Measurements from ENCODE around the gene POLR2J. TPM values are rescaled to one million over a fixed set of nuclear protein-coding genes. Genes with fewer than 3 reads are reported as not detected.
"Not testable (repeated sequence)": the region's sequence is repeated elsewhere in the genome, so short reads cannot be mapped to it uniquely, and the experiment has no call there.

Gene POLR2J
- total RNA-seq, 5 donors from 2014 or later (not counting 1 experiment from before 2014, with no cell fraction given), result 35.2 to 53.7 (median 42.3) TPM

DNA sequence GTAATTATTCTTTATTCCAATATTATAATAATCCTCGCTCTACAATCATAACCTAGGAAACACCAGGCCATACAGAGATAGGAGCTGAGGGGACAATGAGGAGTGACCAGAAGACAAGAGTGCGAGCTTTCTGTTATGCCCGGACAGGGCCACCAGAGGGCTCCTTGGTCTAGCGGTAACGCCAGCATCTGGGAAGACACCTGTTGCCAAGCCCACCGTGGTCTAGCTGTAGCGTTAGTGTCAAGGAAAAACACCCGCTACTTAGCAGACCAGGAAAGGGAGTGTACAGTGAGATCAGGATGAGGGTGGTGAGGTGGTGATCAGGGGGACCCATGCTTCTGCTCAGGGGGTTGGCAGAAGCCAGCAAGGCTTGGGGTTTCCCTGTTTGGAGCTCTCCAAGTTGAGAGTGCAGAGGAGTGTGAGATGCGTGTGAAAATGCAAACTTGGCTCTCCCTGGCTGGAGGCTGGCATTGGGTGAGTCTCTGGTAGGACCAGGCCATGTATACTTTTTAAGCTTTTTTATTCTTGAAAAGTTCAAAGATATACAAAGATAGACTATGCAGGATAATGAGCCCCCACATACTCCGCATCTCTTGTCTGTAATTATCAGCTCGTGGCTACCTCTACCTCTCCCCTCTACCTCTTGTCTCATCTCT lies 1.4 kb upstream of the POLR2J start:
- peak in 5 of 35 experiments; percentile 13 to 32 (median 15) for DNase-seq
- H3K4me1 Mint-ChIP-seq; H3K36me3 ChIP-seq (ENCODE audit: control insufficient read depth in 2 of 2, extremely low read depth in 1 of 2, insufficient read depth in 1 of 2, low read length in 1 of 2); H3K36me3 Mint-ChIP-seq; H3K9me3 ChIP-seq; CTCF ChIA-PET; H3K27me3 ChIP-seq (replicated peaks in 1 of 2; ENCODE audit: control insufficient read depth in 2 of 2, extremely low read depth in 1 of 2, insufficient read depth in 2 of 2, low read length in 1 of 2); H3K27me3 Mint-ChIP-seq; POLR2A ChIA-PET; H3K4me1 ChIP-seq (ENCODE audit: control insufficient read depth in 1 of 2, extremely low read depth in 1 of 2, insufficient read depth in 2 of 2, low read length in 2 of 2); H3K9me3 Mint-ChIP-seq; ATAC-seq (replicated peaks in 1 of 4); H3K4me3 ChIP-seq (ENCODE audit: control insufficient read depth in 1 of 2, extremely low read depth in 1 of 2, low read length in 1 of 2); H3K27ac ChIP-seq (ENCODE audit: low read length): not testable (repeated sequence)
- no CpG with 5 or more reads among the region's 11 CpGs for WGBS (ENCODE audit: insufficient coverage)
- Mint-ChIP-seq H3K27ac (peak overlapping the region; percentile 39 to 65), H3K4me3 (peak overlapping the region in 1 of 3 donors; percentile 20)

- H3K36me3 Mint-ChIP-seq, result not testable (repeated sequence)
Measured at GRCh38 chr7:102479209-102479584, 475 bp upstream of the POLR2J start.

GRCh38 chr7:102474736-102475435 lies 3.8 kb downstream of the POLR2J start:
- H3K27ac Mint-ChIP-seq; H3K27ac ChIP-seq (ENCODE audit: low read length); H3K4me1 ChIP-seq (ENCODE audit: control insufficient read depth in 1 of 2, extremely low read depth in 1 of 2, insufficient read depth in 2 of 2, low read length in 2 of 2); H3K4me1 Mint-ChIP-seq; H3K9me3 Mint-ChIP-seq; POLR2A ChIA-PET; H3K36me3 Mint-ChIP-seq; H3K9me3 ChIP-seq; H3K4me3 Mint-ChIP-seq; H3K27me3 Mint-ChIP-seq; H3K27me3 ChIP-seq (replicated peaks in 1 of 2; ENCODE audit: control insufficient read depth in 2 of 2, extremely low read depth in 1 of 2, insufficient read depth in 2 of 2, low read length in 1 of 2); H3K4me3 ChIP-seq (ENCODE audit: control insufficient read depth in 1 of 2, extremely low read depth in 1 of 2, low read length in 1 of 2); ATAC-seq (replicated peaks in 1 of 4); CTCF ChIA-PET: not testable (repeated sequence)
- peak in 1 of 35 experiments; percentile 0 for DNase-seq
- H3K36me3 ChIP-seq (ENCODE audit: control insufficient read depth in 2 of 2, extremely low read depth in 1 of 2, insufficient read depth in 1 of 2, low read length in 1 of 2), result peaks cover 13 to 28% of the 10 kb centered on the region in 2 donors
- no CpG with 5 or more reads among the region's 19 CpGs for WGBS (ENCODE audit: insufficient coverage)

More at GRCh38 chr7:102479209-102479584, 475 bp upstream of the POLR2J start:
- H3K36me3 ChIP-seq (ENCODE audit: control insufficient read depth in 2 of 2, extremely low read depth in 1 of 2, insufficient read depth in 1 of 2, low read length in 1 of 2); H3K27ac ChIP-seq (ENCODE audit: low read length); H3K4me3 ChIP-seq (ENCODE audit: control insufficient read depth in 1 of 2, extremely low read depth in 1 of 2, low read length in 1 of 2); H3K9me3 Mint-ChIP-seq; H3K4me1 ChIP-seq (ENCODE audit: control insufficient read depth in 1 of 2, extremely low read depth in 1 of 2, insufficient read depth in 2 of 2, low read length in 2 of 2); CTCF ChIA-PET; H3K27me3 Mint-ChIP-seq; POLR2A ChIA-PET; H3K4me1 Mint-ChIP-seq; H3K9me3 ChIP-seq; DNase-seq; H3K27me3 ChIP-seq (replicated peaks in 1 of 2; ENCODE audit: control insufficient read depth in 2 of 2, extremely low read depth in 1 of 2, insufficient read depth in 2 of 2, low read length in 1 of 2); H3K27ac Mint-ChIP-seq: not testable (repeated sequence)
- WGBS (ENCODE audit: insufficient coverage), result no CpG with 5 or more reads among the region's 10 CpGs
- peak overlapping the region in 1 of 3 donors; percentile 78 for H3K4me3 Mint-ChIP-seq
- ATAC-seq (replicated peaks in 1 of 4), result peak in 3 of 4 experiments; percentile 3 to 38 (median 4)

GRCh38 chr7:102474116-102474515 lies 4.6 kb downstream of the POLR2J start:
- ATAC-seq (replicated peaks in 1 of 4); H3K9me3 ChIP-seq; H3K4me3 ChIP-seq (ENCODE audit: control insufficient read depth in 1 of 2, extremely low read depth in 1 of 2, low read length in 1 of 2); H3K27me3 Mint-ChIP-seq; H3K9me3 Mint-ChIP-seq; H3K4me3 Mint-ChIP-seq; H3K36me3 Mint-ChIP-seq; H3K27ac ChIP-seq (ENCODE audit: low read length); CTCF ChIA-PET; H3K27ac Mint-ChIP-seq; H3K4me1 ChIP-seq (ENCODE audit: control insufficient read depth in 1 of 2, extremely low read depth in 1 of 2, insufficient read depth in 2 of 2, low read length in 2 of 2); DNase-seq; POLR2A ChIA-PET; H3K27me3 ChIP-seq (replicated peaks in 1 of 2; ENCODE audit: control insufficient read depth in 2 of 2, extremely low read depth in 1 of 2, insufficient read depth in 2 of 2, low read length in 1 of 2); H3K4me1 Mint-ChIP-seq: not testable (repeated sequence)
- peaks cover 20 to 33% of the 10 kb centered on the region in 2 donors for H3K36me3 ChIP-seq (ENCODE audit: control insufficient read depth in 2 of 2, extremely low read depth in 1 of 2, insufficient read depth in 1 of 2, low read length in 1 of 2)
- no CpG with 5 or more reads among the region's 14 CpGs for WGBS (ENCODE audit: insufficient coverage)

DNA sequence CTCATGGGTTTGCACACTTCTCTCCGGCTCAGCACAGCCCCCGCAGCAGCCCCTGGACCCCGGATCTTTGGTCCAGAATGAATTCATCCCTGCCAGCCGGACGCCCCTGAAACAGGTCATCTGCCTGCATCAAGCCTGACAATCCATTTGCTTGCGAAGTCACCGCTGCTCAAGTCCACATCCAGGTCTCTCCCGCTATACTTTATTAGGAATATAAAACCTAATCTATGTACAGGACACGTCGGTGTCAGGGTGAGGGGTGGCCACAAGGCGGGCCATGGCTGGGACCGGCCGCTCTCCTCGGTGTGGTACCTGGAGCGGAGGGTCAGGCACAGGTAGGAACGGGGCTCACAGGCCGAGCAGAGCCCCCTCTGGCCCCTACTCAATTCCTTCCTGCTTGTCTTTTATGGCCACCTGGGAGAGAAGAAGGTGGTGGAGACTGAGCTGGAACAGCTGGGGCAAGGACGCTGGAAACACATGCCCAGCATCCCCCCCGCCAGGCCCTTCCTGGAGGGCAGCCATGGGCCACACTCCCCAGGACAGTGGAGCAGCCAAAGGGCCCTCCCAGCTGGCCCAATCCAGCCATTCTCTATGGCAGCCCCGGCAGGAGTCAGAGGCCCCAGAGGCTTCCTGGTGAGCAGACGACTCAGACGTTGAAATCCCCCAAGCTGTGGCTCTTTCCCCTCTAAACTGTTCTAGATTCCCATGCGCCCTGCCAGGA lies 5.3 kb downstream of the POLR2J start:
- no peak for ATAC-seq (replicated peaks in 1 of 4)
- Histone ChIP-seq H3K27ac (ENCODE audit: low read length) (no peak overlapping the region), H3K4me1 (ENCODE audit: control insufficient read depth in 1 of 2, extremely low read depth in 1 of 2, insufficient read depth in 2 of 2, low read length in 2 of 2) (no peaks in the 10 kb centered on the region), H3K4me3 (ENCODE audit: control insufficient read depth in 1 of 2, extremely low read depth in 1 of 2, low read length in 1 of 2) (no peak overlapping the region), H3K9me3 (no peaks in the 10 kb centered on the region), H3K36me3 (ENCODE audit: control insufficient read depth in 2 of 2, extremely low read depth in 1 of 2, insufficient read depth in 1 of 2, low read length in 1 of 2) (peaks cover 21 to 39% of the 10 kb centered on the region in 2 donors), H3K27me3 (replicated peaks in 1 of 2; ENCODE audit: control insufficient read depth in 2 of 2, extremely low read depth in 1 of 2, insufficient read depth in 2 of 2, low read length in 1 of 2) (no peaks in the 10 kb centered on the region)
- Mint-ChIP-seq H3K36me3 (no peaks in the 10 kb centered on the region), H3K27ac (peak overlapping the region in 1 of 2 donors; percentile 6), H3K4me3 (no peak overlapping the region), H3K4me1 (peaks cover 0 to 1% (median 0%) of the 10 kb centered on the region in 3 donors), H3K9me3 (no peaks in the 10 kb centered on the region), H3K27me3 (no peaks in the 10 kb centered on the region)
- ChIA-PET CTCF (no interaction called here), POLR2A (no interaction called here)
- peak in 1 of 35 experiments; percentile 0 for DNase-seq
- 90% methylated on average over 7 of the region's 23 CpGs for WGBS (ENCODE audit: insufficient coverage)

- no peak overlapping the region for H3K4me3 ChIP-seq (ENCODE audit: control insufficient read depth in 1 of 2, extremely low read depth in 1 of 2, low read length in 1 of 2)
- no peaks in the 10 kb centered on the region for H3K27me3 ChIP-seq (replicated peaks in 1 of 2; ENCODE audit: control insufficient read depth in 2 of 2, extremely low read depth in 1 of 2, insufficient read depth in 2 of 2, low read length in 1 of 2)
- H3K9me3 Mint-ChIP-seq, result no peaks in the 10 kb centered on the region
- no peaks in the 10 kb centered on the region for H3K36me3 Mint-ChIP-seq
- H3K27ac ChIP-seq (ENCODE audit: low read length), result no peak overlapping the region
- peaks cover 0 to 2% of the 10 kb centered on the region in 2 experiments for H3K4me1 ChIP-seq (ENCODE audit: control insufficient read depth in 1 of 2, extremely low read depth in 1 of 2, insufficient read depth in 2 of 2, low read length in 2 of 2)
- DNase-seq, result no peak
- H3K27me3 Mint-ChIP-seq, result no peaks in the 10 kb centered on the region
- no peak overlapping the region for H3K27ac Mint-ChIP-seq
- no peaks in the 10 kb centered on the region for H3K9me3 ChIP-seq
- peaks cover 29 to 46% of the 10 kb centered on the region in 2 donors for H3K36me3 ChIP-seq (ENCODE audit: control insufficient read depth in 2 of 2, extremely low read depth in 1 of 2, insufficient read depth in 1 of 2, low read length in 1 of 2)
- H3K4me3 Mint-ChIP-seq, result no peak overlapping the region
- peaks cover 0 to 1% (median 0%) of the 10 kb centered on the region in 3 donors for H3K4me1 Mint-ChIP-seq
- ChIA-PET CTCF (interaction anchor here in 1 of 2 donors (0.8 kb wide), 1 partner anchor 60 kb away, joined by 4 read pairs; no protein-coding TSS in a partner anchor), POLR2A (interaction anchor here in 1 of 2 donors (1.2 kb wide), 1 partner anchor 46 kb away, joined by 3 read pairs; no protein-coding TSS in a partner anchor)
- WGBS (ENCODE audit: insufficient coverage), result 89% methylated on average over 19 of the region's 31 CpGs
- ATAC-seq (replicated peaks in 1 of 4), result no peak
Measured at GRCh38 chr7:102472126-102473041, 6.3 kb downstream of the POLR2J start.
